Activated CD8-positive, alpha-beta memory T cell treated with anti-CD3 and anti-CD28 coated beads, Interleukin-2, amount 10 ng/mL, durations not matched to agents 7 days and 5 days (primary cell): ENCODE data around the gene ZC3H18. TPM values are rescaled to one million over a fixed set of nuclear protein-coding genes. Genes with fewer than 3 reads are reported as not detected.

Source experiments
- ATAC-seq: fragments of 150-1000 bp; cut with Tn5 transposase; one replicate; pipeline ENCODE4 v1.10.0; 2021; ENCODE audit warnings: moderate library complexity
- CTCF ChIA-PET: fragments of 350-600 bp; sonication (Branson Sonifier 250); formaldehyde crosslinking; loops from one replicate; lab custom pipeline; 2021; ENCODE audit warnings: antibody characterized with exemption; lab: Charles Lee
- DNase-seq: peaks from one replicate; pipeline ENCODE4 v3.0.0-alpha.2; 2020
- H3K27ac Mint-ChIP-seq: one replicate; pipeline ENCODE4 v1.8.0; 2021; ENCODE audit warnings: mild to moderate bottlenecking, mixed read lengths
- H3K27me3 Mint-ChIP-seq: one replicate; pipeline ENCODE4 v1.8.0; 2021; ENCODE audit warnings: mixed read lengths
- H3K36me3 Mint-ChIP-seq: one replicate; pipeline ENCODE4 v1.8.0; 2021; ENCODE audit warnings: mild to moderate bottlenecking, mixed read lengths
- H3K4me1 Mint-ChIP-seq: one replicate; pipeline ENCODE4 v1.8.0; 2021; ENCODE audit warnings: mixed read lengths
- H3K4me3 Mint-ChIP-seq: one replicate; pipeline ENCODE4 v1.8.0; 2021; ENCODE audit warnings: mild to moderate bottlenecking, moderate library complexity, mixed read lengths
- H3K9me3 Mint-ChIP-seq: one replicate; pipeline ENCODE4 v1.8.0; 2022; ENCODE audit warnings: low read depth, mixed read lengths
- total RNA-seq, 2 experiments: library from RNA; stranded (reverse); gene quantifications; one replicate each; pipeline ENCODE4 v1.2.3, GENCODE V29; 2021

ZC3H18 gene
- total RNA-seq, 2 experiments from 2014 or later, result 88.1 to 93.9 TPM

DNA sequence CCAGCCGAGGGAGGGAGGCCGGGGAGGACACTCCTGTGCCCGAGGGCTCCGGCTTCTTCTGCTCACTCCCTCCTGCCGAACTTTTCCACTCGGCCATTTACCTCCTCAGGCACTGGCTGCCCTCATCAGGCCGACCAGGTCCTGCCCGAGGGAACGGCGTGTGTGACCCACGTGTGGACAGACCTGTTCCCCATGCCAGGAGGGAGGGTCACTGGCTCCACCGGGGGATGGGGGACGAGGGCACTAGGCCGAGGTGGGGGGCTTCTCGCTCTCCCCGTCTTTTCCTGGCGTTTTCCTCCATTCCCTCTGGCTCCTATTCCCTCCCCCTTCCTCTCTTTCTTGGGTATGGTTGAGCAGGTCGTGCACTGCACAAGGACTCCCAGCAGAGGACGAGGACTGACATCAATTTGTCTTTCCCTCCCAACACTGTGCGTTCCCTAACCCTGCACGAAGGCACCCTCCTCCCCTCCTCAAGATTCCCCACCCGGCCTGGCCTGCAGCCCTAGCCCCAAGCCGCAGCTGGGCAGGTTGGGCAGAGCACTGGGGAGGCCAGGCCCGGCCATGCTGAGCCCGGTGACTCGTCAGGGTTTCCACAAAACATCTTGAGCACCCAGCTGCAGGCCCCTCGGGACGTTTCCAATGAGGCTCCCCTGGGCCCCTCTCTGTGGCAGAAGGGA, 64.9 kb downstream of the ZC3H18 start:
- CTCF ChIA-PET, result interaction anchor here (2.0 kb wide), 1 partner anchor 50 kb away, joined by 5 read pairs; no protein-coding TSS in a partner anchor
- Mint-ChIP-seq H3K36me3 (peaks cover 8% of the 10 kb centered on the region), H3K27ac (no peak overlapping the region), H3K4me3 (peak overlapping the region; percentile 70), H3K27me3 (peaks cover 35% of the 10 kb centered on the region), H3K4me1 (peaks cover 32% of the 10 kb centered on the region), H3K9me3 (no peaks in the 10 kb centered on the region)
- ATAC-seq, result no peak
- DNase-seq, result no peak

DNA sequence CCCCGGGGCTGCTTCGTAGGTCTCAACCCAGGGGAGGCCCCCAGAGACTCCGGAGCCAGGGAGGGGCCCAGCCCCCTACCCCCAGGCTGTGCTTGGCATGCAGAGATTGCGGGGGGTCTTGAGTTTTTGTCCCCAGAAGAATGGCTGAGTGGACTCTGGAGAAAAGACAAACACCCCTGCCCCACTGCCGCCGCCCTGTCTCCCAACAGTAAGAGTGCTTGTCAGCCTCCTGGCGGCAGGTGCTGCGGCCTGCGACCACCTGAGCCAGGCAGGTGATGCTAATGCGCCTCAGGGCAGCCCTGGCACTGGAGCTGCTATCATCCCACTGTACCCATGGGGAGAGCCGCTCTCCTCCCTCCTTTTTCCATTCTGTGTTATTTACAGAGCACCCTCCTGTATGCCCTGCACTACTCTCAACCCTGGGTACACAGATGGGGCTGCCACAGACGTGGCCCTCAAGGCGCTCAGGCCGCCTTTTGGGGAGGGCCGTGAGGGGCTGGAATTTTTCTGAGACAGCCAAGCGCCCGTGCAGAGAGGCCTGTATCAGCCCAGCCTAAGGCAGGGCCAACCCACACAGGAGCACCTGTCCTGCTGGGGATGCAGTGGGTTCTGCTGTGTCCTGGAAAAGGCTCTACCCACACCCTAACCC, 65.6 kb downstream of the ZC3H18 start:
- Mint-ChIP-seq H3K27me3 (peaks cover 41% of the 10 kb centered on the region), H3K4me3 (no peak overlapping the region), H3K4me1 (peaks cover 32% of the 10 kb centered on the region), H3K36me3 (peaks cover 8% of the 10 kb centered on the region), H3K9me3 (no peaks in the 10 kb centered on the region), H3K27ac (no peak overlapping the region)
- DNase-seq (no peak), ATAC-seq (no peak)
- CTCF ChIA-PET, result interaction anchor here (1.6 to 2.0 kb wide), 2 partner anchors 49 to 65 kb away, joined by 5 to 6 read pairs; no protein-coding TSS in a partner anchor

DNA sequence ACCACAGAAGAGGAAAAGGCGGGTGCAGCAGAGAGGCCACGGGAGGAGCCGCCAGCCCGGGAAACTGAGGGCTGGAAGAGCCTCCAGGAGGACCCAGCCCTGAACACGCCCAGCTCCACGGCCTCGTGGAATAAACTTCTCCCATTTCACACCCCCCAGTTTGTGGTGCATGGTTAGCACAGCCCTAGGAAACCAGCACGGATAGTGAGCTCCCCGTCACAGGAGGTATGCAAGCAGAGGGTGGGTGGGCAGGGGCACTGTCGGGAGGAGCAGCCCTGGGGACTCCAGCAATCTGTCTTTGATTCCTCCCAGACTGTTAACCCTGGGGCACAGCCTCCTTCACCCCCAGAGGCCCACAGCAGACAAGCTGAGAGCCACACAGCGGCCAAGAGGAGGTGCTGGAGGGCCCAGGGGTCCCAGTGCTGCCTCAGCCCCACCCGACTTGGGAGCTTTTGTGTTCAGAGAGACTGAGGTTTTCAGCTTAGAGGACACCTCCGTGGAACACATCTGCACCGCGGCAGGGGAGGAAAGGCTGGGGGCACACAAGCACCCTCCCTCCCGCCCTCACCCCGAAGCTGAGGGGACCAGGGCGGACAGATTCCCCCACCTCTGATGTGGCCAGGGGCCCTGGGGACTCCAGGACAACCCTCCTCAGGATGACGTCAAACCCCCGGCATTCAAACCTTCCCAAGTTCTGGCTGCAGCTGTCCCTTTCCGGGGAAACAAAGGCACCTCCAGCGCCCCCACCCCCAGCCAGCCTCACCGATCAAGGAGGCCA, 66.5 kb downstream of the ZC3H18 start:
- no peak for DNase-seq
- peaks cover 44% of the 10 kb centered on the region for H3K27me3 Mint-ChIP-seq
- ATAC-seq, result no peak
- H3K4me1 Mint-ChIP-seq, result peaks cover 32% of the 10 kb centered on the region
- H3K9me3 Mint-ChIP-seq, result no peaks in the 10 kb centered on the region
- no peak overlapping the region for H3K4me3 Mint-ChIP-seq
- peak overlapping the region; percentile 7 for H3K27ac Mint-ChIP-seq
- CTCF ChIA-PET, result interaction anchor here (0.8 to 2.0 kb wide), 10 partner anchors 10 to 184 kb away, joined by 3 to 8 read pairs (median 4); partner anchors contain the start of genes MVD and ZC3H18
- H3K36me3 Mint-ChIP-seq, result peaks cover 6% of the 10 kb centered on the region

DNA sequence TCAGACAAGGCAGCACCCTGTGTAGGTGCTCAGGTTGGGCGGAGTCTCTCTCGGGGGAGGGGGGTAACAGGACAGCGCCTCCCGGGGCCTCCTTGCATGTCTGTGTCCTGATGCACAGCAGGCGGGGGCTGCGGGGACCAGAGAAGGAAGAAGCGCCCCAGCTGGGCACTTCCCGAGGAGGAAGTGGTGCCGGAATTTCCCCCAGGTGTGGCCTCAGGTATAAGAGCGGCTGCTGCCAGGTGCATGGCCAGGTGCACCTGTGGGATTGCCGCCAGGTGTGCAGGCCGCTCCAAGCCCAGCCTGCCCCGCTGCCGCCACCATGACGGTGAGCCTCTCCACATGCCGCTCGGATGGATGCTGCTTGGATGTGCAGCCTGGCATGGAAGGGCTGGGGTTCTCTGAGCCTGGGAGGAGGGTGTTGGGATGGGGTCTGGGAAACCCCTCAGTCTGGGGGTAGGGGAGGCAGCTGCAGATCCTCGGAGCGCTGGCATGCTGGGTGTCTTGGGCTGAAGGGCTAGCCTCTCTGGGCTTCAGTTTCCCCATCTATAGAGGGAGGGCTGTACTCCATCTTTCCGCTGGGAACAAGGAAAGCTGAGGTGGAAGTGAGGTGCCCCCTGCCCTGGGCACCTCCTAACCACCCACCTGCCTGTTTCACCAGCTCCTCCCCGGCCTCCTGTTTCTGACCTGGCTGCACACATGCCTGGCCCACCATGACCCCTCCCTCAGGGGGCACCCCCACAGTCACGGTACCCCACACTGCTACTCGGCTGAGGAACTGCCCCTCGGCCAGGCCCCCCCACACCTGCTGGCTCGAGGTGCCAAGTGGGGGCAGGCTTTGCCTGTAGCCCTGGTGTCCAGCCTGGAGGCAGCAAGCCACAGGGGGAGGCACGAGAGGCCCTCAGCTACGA, 68.4 kb downstream of the ZC3H18 start, which contains the start of gene IL17C:
IL17C (plus strand) TSS at position 250 of the 908 bp plus-strand sequence; CDS start at position 320, 70 bp downstream.
- DNase-seq, result no peak
- H3K9me3 Mint-ChIP-seq, result no peaks in the 10 kb centered on the region

GRCh38 chr16:88639231-88640038, 69.2 kb downstream of the ZC3H18 start:
- Mint-ChIP-seq H3K36me3 (peaks cover 13% of the 10 kb centered on the region), H3K4me3 (no peak overlapping the region), H3K27me3 (peaks cover 44% of the 10 kb centered on the region), H3K4me1 (peaks cover 26% of the 10 kb centered on the region), H3K9me3 (no peaks in the 10 kb centered on the region), H3K27ac (no peak overlapping the region)
- ATAC-seq (no peak), DNase-seq (no peak)
- CTCF ChIA-PET, result interaction anchor here (1.5 kb wide), 1 partner anchor 25 kb away, joined by 4 read pairs; no protein-coding TSS in a partner anchor

More for the DNA sequence above, 68.4 kb downstream of the ZC3H18 start, which contains the start of gene IL17C:
- no peak within 1 kb of the TSS for H3K4me3 Mint-ChIP-seq
- CTCF ChIA-PET, result interaction anchor here (1.2 to 2.0 kb wide), 3 partner anchors 11 to 68 kb away, joined by 3 to 8 read pairs (median 4); partner anchors contain the start of gene ZC3H18
- peaks cover 29% of the 10 kb centered on the region for H3K4me1 Mint-ChIP-seq
- H3K27me3 Mint-ChIP-seq, result peaks cover 44% of the 10 kb centered on the region
- peaks cover 7% of the 10 kb centered on the region for H3K36me3 Mint-ChIP-seq
- no peak for ATAC-seq
- no peak within 1 kb of the TSS for H3K27ac Mint-ChIP-seq

- no peak for ATAC-seq
- Mint-ChIP-seq H3K27me3 (peaks cover 44% of the 10 kb centered on the region), H3K9me3 (no peaks in the 10 kb centered on the region), H3K4me3 (no peak overlapping the region), H3K36me3 (peaks cover 14% of the 10 kb centered on the region), H3K27ac (no peak overlapping the region), H3K4me1 (peaks cover 24% of the 10 kb centered on the region)
- no peak for DNase-seq
- CTCF ChIA-PET, result no interaction called here
Observed at GRCh38 chr16:88640039-88640495, 69.9 kb downstream of the ZC3H18 start.

DNA sequence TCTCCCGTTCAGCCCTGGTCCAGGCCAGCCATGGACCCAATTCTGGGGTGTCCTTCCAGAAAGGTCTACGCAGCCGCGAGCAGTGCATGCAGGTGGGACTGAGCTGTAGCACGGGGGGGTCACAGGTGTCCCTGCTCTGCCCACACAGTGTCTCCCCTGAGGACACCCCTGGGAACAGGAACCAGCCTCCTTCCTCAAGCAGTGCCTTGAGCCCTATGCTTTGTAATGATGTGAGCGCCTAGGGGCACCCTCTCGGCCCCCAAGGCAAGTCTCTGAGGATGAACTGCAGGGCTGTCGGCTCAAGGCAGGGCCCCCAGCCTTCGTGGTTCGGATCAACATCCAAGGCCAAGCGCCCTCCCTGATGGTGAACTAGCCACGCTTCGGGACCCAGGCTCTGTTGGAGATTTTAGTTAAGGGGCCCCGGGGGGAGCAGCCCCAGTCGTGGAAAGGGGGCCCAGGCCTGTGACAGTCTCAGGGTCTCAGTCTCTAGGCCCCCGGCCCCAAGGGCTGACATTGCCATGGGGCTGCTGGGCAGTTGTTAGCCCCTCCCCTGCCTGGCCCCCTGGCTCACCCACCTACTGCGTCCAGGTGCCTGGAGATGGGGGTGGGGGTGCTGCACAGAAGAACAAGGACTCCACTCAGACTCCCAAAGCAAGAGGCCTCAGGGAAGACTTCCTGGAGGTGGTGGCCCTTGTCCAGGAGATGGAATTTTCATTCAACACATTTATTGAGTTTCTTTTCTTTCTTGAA, 70.5 kb downstream of the ZC3H18 start:
- Mint-ChIP-seq H3K27me3 (peaks cover 44% of the 10 kb centered on the region), H3K36me3 (peaks cover 17% of the 10 kb centered on the region), H3K4me3 (no peak overlapping the region), H3K27ac (no peak overlapping the region), H3K4me1 (peaks cover 20% of the 10 kb centered on the region), H3K9me3 (no peaks in the 10 kb centered on the region)
- DNase-seq, result no peak
- ATAC-seq, result no peak
- CTCF ChIA-PET, result no interaction called here

- ATAC-seq, result no peak
- H3K36me3 Mint-ChIP-seq, result peaks cover 15% of the 10 kb centered on the region
- no peaks in the 10 kb centered on the region for H3K9me3 Mint-ChIP-seq
- no peak overlapping the region for H3K27ac Mint-ChIP-seq
- H3K4me1 Mint-ChIP-seq, result peaks cover 2% of the 10 kb centered on the region
- H3K4me3 Mint-ChIP-seq, result no peak overlapping the region
- H3K27me3 Mint-ChIP-seq, result peaks cover 27% of the 10 kb centered on the region
- DNase-seq, result no peak
- CTCF ChIA-PET, result no interaction called here
Observed at GRCh38 chr16:88642881-88643643, 72.9 kb downstream of the ZC3H18 start.

- DNase-seq (no peak), ATAC-seq (no peak)
- H3K27ac Mint-ChIP-seq, result no peak overlapping the region
- no peaks in the 10 kb centered on the region for H3K9me3 Mint-ChIP-seq
- CTCF ChIA-PET, result no interaction called here
- peaks cover 22% of the 10 kb centered on the region for H3K27me3 Mint-ChIP-seq
- H3K36me3 Mint-ChIP-seq, result peaks cover 15% of the 10 kb centered on the region
- H3K4me1 Mint-ChIP-seq, result no peaks in the 10 kb centered on the region
- H3K4me3 Mint-ChIP-seq, result no peak overlapping the region
Observed at GRCh38 chr16:88643644-88643932, 73.4 kb downstream of the ZC3H18 start.

GRCh38 chr16:88645455-88645854, 75.3 kb downstream of the ZC3H18 start:
- Mint-ChIP-seq H3K9me3 (no peaks in the 10 kb centered on the region), H3K27ac (no peak overlapping the region), H3K4me1 (peaks cover 8% of the 10 kb centered on the region), H3K36me3 (peaks cover 20% of the 10 kb centered on the region), H3K4me3 (no peak overlapping the region), H3K27me3 (peaks cover 6% of the 10 kb centered on the region)
- ATAC-seq (no peak), DNase-seq (no peak)
- CTCF ChIA-PET, result no interaction called here

- Mint-ChIP-seq H3K27me3 (peaks cover 3% of the 10 kb centered on the region), H3K36me3 (peaks cover 20% of the 10 kb centered on the region), H3K9me3 (no peaks in the 10 kb centered on the region), H3K4me1 (peaks cover 8% of the 10 kb centered on the region), H3K4me3 (no peak overlapping the region), H3K27ac (peak overlapping the region; percentile 32)
- DNase-seq (no peak), ATAC-seq (no peak)
- CTCF ChIA-PET, result no interaction called here
Observed at GRCh38 chr16:88645941-88646340, 75.7 kb downstream of the ZC3H18 start.
